IMR-90 (cell line): Measurements from ENCODE around the gene PEF1.

Experiments
- CEBPB ChIP-seq: IDR thresholded peaks from 2 replicates; pipeline ENCODE4 v1.6.1; 2012; ENCODE audit warnings: low read depth, low read length, improper control_type of control experiment
- CTCF ChIP-seq: conservative IDR thresholded peaks from 2 replicates; pipeline ENCODE4 v1.5.1; 2012; ENCODE audit warnings: mild to moderate bottlenecking, low read depth, low read length, improper control_type of control experiment
- ELK1 ChIP-seq: fragments of 150-350 bp; IDR thresholded peaks from 2 replicates; pipeline ENCODE4 v1.6.1; 2016; ENCODE audit warnings: low read depth, mild to moderate bottlenecking, low read length, moderate library complexity, borderline replicate concordance
- MAFK ChIP-seq: IDR thresholded peaks from 2 replicates; pipeline ENCODE4 v1.6.1; 2012; ENCODE audit warnings: low read depth, low read length, improper control_type of control experiment
- MXI1 ChIP-seq: IDR thresholded peaks from 2 replicates; pipeline ENCODE4 v1.6.1; 2012; ENCODE audit warnings: low read depth, mild to moderate bottlenecking, low read length, moderate library complexity, borderline replicate concordance
- POLR2A ChIP-seq: IDR thresholded peaks from 2 replicates; pipeline ENCODE4 v1.6.1; 2012; ENCODE audit warnings: mild to moderate bottlenecking, low read depth, low read length
- RCOR1 ChIP-seq: IDR thresholded peaks from 2 replicates; pipeline ENCODE4 v1.6.1; 2012; ENCODE audit warnings: mild to moderate bottlenecking, low read length, improper control_type of control experiment; ENCODE audit not compliant: insufficient replicate concordance
- RFX5 ChIP-seq: IDR thresholded peaks from 2 replicates; pipeline ENCODE4 v1.8.0; 2012; ENCODE audit warnings: low read depth, mild to moderate bottlenecking, low read length, moderate library complexity

GRCh38 chr1:31667065-31667785, 22.5 kb upstream of the PEF1 start:
- no peak for TF ChIP-seq RFX5
- TF ChIP-seq POLR2A, result no peak
- TF ChIP-seq CTCF, result no peak
- TF ChIP-seq CEBPB, result no peak
- TF ChIP-seq RCOR1, result no peak
- TF ChIP-seq MAFK, result no peak
- TF ChIP-seq ELK1, result no peak
- TF ChIP-seq MXI1, result no peak
